Gastroesophageal sphincter (tissue), 3 donors: ENCODE data around the gene ITGA11.

Source experiments
- CTCF ChIP-seq, 4 experiments: fragments of 200-600 bp in 2 of 4; fragments of 450-650 bp in 2 of 4; sonication (generic) in 1 of 4; IDR thresholded peaks; one replicate each; pipeline ENCODE4 v1.5.1; 2017 to 2019; ENCODE audit warnings: antibody characterized with exemption in 4 of 4, mild to moderate bottlenecking in 2 of 4, moderate library complexity in 2 of 4
- POLR2A ChIP-seq, 2 donors: fragments of 450-650 bp; IDR thresholded peaks; one replicate each; pipeline ENCODE4 v1.6.1; 2017; ENCODE audit warnings: antibody characterized with exemption in 2 of 2, mild to moderate bottlenecking in 2 of 2, moderate library complexity in 1 of 2
- POLR2AphosphoS5 ChIP-seq: sonication (generic); formaldehyde crosslinking; IDR thresholded peaks from one replicate; pipeline ENCODE4 v1.6.1; 2017; ENCODE audit warnings: antibody characterized with exemption

GRCh38 chr15:68274201-68274848 lies 157.6 kb downstream of the ITGA11 start:
- TF ChIP-seq CTCF (IDR thresholded peaks at IDR 0.05) (no peak), POLR2A (IDR thresholded peaks at IDR 0.05) (no peak), POLR2AphosphoS5 (no peak)
